Measurements from ENCODE around the gene CFAP61. TPM values are rescaled to one million over a fixed set of nuclear protein-coding genes. Genes with fewer than 3 reads are reported as not detected.
"Not testable (repeated sequence)": the region's sequence is repeated elsewhere in the genome, so short reads cannot be mapped to it uniquely, and the experiment has no call there.

Gene CFAP61
- total and polyA plus RNA-seq, 10 donors = 0.06 to 0.17 TPM; not detected in 8

DNA sequence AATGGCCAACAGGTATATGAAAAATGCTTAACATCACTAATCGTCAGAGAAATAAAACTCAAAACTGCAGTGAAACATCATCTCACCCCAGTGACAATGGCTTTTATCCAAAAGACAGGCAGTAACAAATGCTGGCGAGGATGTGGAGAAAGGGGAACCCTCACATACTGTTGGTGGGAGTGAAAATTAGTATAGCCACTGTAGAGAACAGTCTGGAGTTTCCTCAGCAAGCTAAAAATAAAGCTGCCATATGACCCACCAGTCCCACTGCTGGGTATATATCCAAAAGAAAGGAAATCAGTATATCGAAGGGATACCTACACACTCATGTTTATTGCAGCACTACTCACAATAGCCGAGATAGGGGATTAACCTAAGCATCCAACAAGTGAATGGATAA, 292.1 kb downstream of the CFAP61 start:
- H3K4me1 ChIP-seq = no peaks in the 10 kb centered on the region
- H3K27ac ChIP-seq = no peak overlapping the region
- peaks cover 0 to 15% (median 0%) of the 10 kb centered on the region in 7 donors for H3K27me3 ChIP-seq (replicated peaks in 1 of 7)
- H3K9me3 ChIP-seq = peaks cover 0 to 24% (median 13%) of the 10 kb centered on the region in 8 donors
- WGBS, 5 donors = 83 to 91% (median 87%) methylated on average over 4 of the region's 4 CpGs
- H3K4me3 ChIP-seq = no peak overlapping the region
- intact Hi-C loops (cut with DNase I; ENCODE audit: low total_unique reads) = no loop called here
- TF ChIP-seq POLR2A (IDR thresholded peaks at IDR 0.05) (no peak), POLR2AphosphoS5 (IDR thresholded peaks at IDR 0.05) (no peak), CTCF (IDR thresholded peaks at IDR 0.05 in 8 of 11, conservative IDR thresholded peaks at IDR 0.05 in 3 of 11) (no peak)
- DNase-seq = no peak
- H3K36me3 ChIP-seq = no peaks in the 10 kb centered on the region

- WGBS, 5 donors = 46 to 64% (median 52%) methylated on average over 3 of the region's 3 CpGs
- intact Hi-C loops (cut with DNase I; ENCODE audit: low total_unique reads) = no loop called here
- no peak overlapping the region for H3K27ac ChIP-seq
Measured at GRCh38 chr20:20353576-20353975, 301.2 kb downstream of the CFAP61 start.

DNA sequence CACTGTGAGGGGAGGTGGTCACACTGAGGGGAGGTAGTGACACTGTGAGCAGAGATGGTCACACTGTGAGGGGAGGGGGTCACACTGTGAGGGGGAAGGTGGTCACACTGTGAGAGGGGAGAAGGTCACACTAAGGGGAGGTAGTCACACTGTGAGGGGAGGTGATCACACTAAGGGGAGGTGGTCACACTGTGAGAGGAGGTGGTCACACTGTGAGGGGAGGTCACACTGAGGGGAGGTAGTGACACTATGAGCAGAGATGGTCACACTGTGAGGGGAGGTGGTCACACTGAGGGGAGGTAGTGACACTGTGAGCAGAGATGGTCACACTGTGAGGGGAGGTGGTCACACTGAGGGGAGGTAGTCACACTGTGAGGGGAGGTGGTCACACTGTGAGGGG, 303.2 kb downstream of the CFAP61 start:
- H3K4me1 ChIP-seq; H3K36me3 ChIP-seq; intact Hi-C loops (cut with DNase I; ENCODE audit: low total_unique reads); H3K9me3 ChIP-seq; H3K27ac ChIP-seq; DNase-seq; H3K4me3 ChIP-seq: not testable (repeated sequence)
- H3K27me3 ChIP-seq (replicated peaks in 1 of 7) = peaks cover 0 to 31% (median 4%) of the 10 kb centered on the region in 7 donors

More at GRCh38 chr20:20353576-20353975, 301.2 kb downstream of the CFAP61 start:
- peaks cover 0 to 5% (median 0%) of the 10 kb centered on the region in 8 donors for H3K9me3 ChIP-seq
- no peaks in the 10 kb centered on the region for H3K4me1 ChIP-seq
- no peak overlapping the region for H3K4me3 ChIP-seq
- H3K27me3 ChIP-seq (replicated peaks in 1 of 7) = peaks cover 0 to 23% (median 0%) of the 10 kb centered on the region in 7 donors
- no peak for TF ChIP-seq CTCF (IDR thresholded peaks at IDR 0.05 in 8 of 11, conservative IDR thresholded peaks at IDR 0.05 in 3 of 11)
- no peak for TF ChIP-seq POLR2AphosphoS5 (IDR thresholded peaks at IDR 0.05)
- no peak for TF ChIP-seq POLR2A (IDR thresholded peaks at IDR 0.05)
- no peak for DNase-seq
- no peaks in the 10 kb centered on the region for H3K36me3 ChIP-seq

- Histone ChIP-seq H3K9me3 (no peaks in the 10 kb centered on the region), H3K4me3 (no peak overlapping the region), H3K27me3 (replicated peaks in 1 of 7) (peaks cover 0 to 47% (median 28%) of the 10 kb centered on the region in 7 donors), H3K4me1 (peaks cover 4 to 26% (median 13%) of the 10 kb centered on the region in 6 donors), H3K27ac (no peak overlapping the region), H3K36me3 (no peaks in the 10 kb centered on the region)
- intact Hi-C loops (cut with DNase I; ENCODE audit: low total_unique reads) = no loop called here
- TF ChIP-seq POLR2AphosphoS5 (IDR thresholded peaks at IDR 0.05) (no peak), POLR2A (IDR thresholded peaks at IDR 0.05) (no peak), CTCF (IDR thresholded peaks at IDR 0.05 in 8 of 11, conservative IDR thresholded peaks at IDR 0.05 in 3 of 11) (no peak)
- DNase-seq = no peak
Measured at GRCh38 chr20:20358801-20359200, 306.5 kb downstream of the CFAP61 start.

DNA sequence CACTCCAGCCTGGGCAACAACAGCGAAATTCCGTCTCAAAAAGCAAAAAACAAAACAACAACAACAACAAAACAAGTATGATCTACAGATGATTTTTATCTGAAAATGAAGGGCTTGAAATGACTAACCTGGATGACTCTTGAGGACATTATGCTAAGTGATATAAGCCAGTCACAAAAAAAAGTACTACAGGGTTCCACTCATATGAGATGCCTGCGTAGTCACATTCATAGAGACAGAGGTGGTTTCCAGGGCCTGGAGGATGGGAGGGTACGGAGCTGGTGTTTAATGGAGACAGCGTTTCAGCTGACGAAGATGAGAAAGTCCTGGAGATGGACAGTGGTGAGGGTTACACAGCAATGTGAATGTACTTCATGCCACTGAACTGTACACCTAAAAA, 307.3 kb downstream of the CFAP61 start:
- TF ChIP-seq POLR2A (IDR thresholded peaks at IDR 0.05) = no peak
- no peak for TF ChIP-seq CTCF (IDR thresholded peaks at IDR 0.05 in 8 of 11, conservative IDR thresholded peaks at IDR 0.05 in 3 of 11)
- no peak for TF ChIP-seq POLR2AphosphoS5 (IDR thresholded peaks at IDR 0.05)
- no peaks in the 10 kb centered on the region for H3K36me3 ChIP-seq
- H3K4me1 ChIP-seq = peaks cover 4 to 34% (median 19%) of the 10 kb centered on the region in 6 donors
- no peaks in the 10 kb centered on the region for H3K9me3 ChIP-seq
- H3K4me3 ChIP-seq = no peak overlapping the region
- DNase-seq = no peak
- 75 to 87% (median 86%) methylated on average over 6 of the region's 6 CpGs for WGBS, 5 donors
- H3K27me3 ChIP-seq (replicated peaks in 1 of 7) = peaks cover 4 to 56% (median 36%) of the 10 kb centered on the region in 7 donors
- intact Hi-C loops (cut with DNase I; ENCODE audit: low total_unique reads) = loop anchor here (5.0 kb wide), 1 partner anchor 208 kb away; no protein-coding TSS in a partner anchor
- no peak overlapping the region for H3K27ac ChIP-seq
